Ishikawa (cell line): ENCODE measurements around the gene PRIMA1.

Experiments
- CEBPB ChIP-seq: IDR thresholded peaks from 2 replicates; pipeline ENCODE4 v1.6.1; 2012
- CREB1 ChIP-seq: IDR thresholded peaks from 2 replicates; pipeline ENCODE4 v1.6.1; 2012; ENCODE audit warnings: low read depth
- EGR1 ChIP-seq: IDR thresholded peaks from 2 replicates; pipeline ENCODE4 v1.6.1; 2012
- EP300 ChIP-seq: IDR thresholded peaks from 2 replicates; pipeline ENCODE4 v1.6.1; 2012; ENCODE audit warnings: borderline replicate concordance
- FOXM1 ChIP-seq: IDR thresholded peaks from 2 replicates; pipeline ENCODE4 v1.6.1; 2012; ENCODE audit warnings: low read depth, borderline replicate concordance
- NFIC ChIP-seq: IDR thresholded peaks from 2 replicates; pipeline ENCODE4 v1.6.1; 2012
- RAD21 ChIP-seq: IDR thresholded peaks from 2 replicates; pipeline ENCODE4 v1.6.1; 2012; ENCODE audit warnings: low read depth
- TAF1 ChIP-seq: IDR thresholded peaks from 2 replicates; pipeline ENCODE4 v1.6.1; 2012; ENCODE audit warnings: low read depth, mild to moderate bottlenecking
- TCF12 ChIP-seq: IDR thresholded peaks from 2 replicates; pipeline ENCODE4 v1.6.1; 2012; ENCODE audit warnings: low read depth
- TEAD4 ChIP-seq: IDR thresholded peaks from 2 replicates; pipeline ENCODE4 v1.6.1; 2012
- YY1 ChIP-seq: IDR thresholded peaks from 2 replicates; pipeline ENCODE4 v1.6.1; 2012; ENCODE audit warnings: low read depth
- ZBTB7A ChIP-seq: IDR thresholded peaks from 2 replicates; pipeline ENCODE4 v1.6.1; 2012; ENCODE audit warnings: low read depth
- TF ChIP-seq, protein P1 (sequence below): IDR thresholded peaks from 2 replicates; pipeline ENCODE4 v1.6.1; 2012
- TF ChIP-seq, protein P2 (sequence below): IDR thresholded peaks from 2 replicates; pipeline ENCODE4 v1.6.1; 2012; ENCODE audit warnings: low read depth, mild to moderate bottlenecking
- TF ChIP-seq, protein P3 (sequence below): IDR thresholded peaks from 2 replicates; pipeline ENCODE4 v1.6.1; 2012

PRIMA1 gene, protein sequence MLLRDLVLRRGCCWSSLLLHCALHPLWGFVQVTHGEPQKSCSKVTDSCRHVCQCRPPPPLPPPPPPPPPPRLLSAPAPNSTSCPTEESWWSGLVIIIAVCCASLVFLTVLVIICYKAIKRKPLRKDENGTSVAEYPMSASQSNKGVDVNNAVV

DNA sequence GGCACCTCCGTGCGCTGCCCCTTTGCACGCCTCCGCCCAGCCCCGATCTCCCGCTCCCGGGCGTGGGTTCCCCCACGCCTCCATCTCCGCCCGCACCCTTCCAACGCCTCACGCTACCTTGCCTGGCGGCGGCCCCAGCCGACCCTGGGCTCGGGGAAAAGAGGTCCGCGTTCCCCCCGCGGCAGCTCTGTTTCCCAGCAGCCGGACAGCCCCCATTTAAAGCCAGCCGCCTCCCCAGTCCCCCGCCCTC is at the start of gene PRIMA1:
Gene PRIMA1, minus strand, starts transcription at position 193 of the 250 bp plus-strand sequence. CDS start 767 bp downstream, outside the sequence.
- TF ChIP-seq ZBTB7A (0 out of 2 replicates have a peak, but pooled peaks have one; percentile 49), CREB1 (no peak), YY1 (no peak; the same call in 1 of the 2 replicates)

DNA sequence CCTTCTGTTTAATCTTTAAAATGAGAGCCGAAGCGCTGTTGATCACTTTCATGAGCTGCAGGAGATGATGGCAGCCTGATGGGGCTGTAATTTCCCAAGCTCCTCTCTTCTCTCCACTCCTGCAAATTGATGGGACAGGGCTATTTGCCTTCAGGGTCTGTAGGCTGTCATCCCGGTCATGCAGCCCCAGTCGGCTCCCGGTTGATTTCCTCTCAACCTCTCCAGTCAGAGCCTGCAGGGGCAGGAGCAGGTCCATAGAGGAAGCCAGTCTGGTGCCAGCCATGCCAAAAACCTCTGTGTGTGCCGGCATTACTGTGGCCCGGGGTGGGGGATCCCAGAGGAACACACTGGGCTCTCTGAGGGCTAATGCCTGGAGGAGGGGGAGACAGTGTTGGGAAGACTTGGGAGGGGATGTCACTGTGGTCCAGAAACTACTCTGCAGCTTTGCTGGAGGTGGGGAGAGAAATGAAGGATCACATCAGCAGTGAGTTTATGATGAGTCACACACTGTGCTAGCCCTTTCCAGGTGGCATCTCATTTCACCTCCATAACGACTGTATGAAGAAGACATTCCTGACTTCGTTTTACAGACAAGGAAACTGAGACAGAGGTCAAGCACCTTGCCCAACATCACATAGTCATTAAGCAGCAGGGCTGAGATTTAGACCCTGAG is 46.5 kb upstream of the PRIMA1 start:
- no peak for TF ChIP-seq NFIC
- TF ChIP-seq, protein P1, sequence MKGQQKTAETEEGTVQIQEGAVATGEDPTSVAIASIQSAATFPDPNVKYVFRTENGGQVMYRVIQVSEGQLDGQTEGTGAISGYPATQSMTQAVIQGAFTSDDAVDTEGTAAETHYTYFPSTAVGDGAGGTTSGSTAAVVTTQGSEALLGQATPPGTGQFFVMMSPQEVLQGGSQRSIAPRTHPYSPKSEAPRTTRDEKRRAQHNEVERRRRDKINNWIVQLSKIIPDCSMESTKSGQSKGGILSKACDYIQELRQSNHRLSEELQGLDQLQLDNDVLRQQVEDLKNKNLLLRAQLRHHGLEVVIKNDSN = no peak

DNA sequence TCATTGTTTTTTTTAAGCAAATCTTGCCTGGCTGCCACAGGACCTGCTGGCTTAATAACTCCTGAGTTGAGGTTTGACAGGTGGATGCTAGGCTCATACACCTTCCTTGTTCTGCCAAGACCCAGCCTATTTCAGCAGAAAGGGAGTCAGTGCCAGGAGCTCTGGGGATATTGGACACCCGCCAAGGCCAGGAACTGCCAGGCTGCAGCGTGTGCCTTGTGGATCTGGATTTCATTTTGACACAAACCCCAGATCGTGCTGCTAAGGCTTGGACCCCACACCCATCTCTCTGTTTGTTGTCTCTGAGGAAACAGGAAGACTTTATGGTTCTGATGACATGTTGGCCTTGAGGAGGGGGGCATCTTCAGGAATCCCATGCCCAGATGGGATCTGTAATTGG is 44.4 kb upstream of the PRIMA1 start:
- TF ChIP-seq ZBTB7A = no peak
- TF ChIP-seq TEAD4 = no peak
- TF ChIP-seq, protein P2, sequence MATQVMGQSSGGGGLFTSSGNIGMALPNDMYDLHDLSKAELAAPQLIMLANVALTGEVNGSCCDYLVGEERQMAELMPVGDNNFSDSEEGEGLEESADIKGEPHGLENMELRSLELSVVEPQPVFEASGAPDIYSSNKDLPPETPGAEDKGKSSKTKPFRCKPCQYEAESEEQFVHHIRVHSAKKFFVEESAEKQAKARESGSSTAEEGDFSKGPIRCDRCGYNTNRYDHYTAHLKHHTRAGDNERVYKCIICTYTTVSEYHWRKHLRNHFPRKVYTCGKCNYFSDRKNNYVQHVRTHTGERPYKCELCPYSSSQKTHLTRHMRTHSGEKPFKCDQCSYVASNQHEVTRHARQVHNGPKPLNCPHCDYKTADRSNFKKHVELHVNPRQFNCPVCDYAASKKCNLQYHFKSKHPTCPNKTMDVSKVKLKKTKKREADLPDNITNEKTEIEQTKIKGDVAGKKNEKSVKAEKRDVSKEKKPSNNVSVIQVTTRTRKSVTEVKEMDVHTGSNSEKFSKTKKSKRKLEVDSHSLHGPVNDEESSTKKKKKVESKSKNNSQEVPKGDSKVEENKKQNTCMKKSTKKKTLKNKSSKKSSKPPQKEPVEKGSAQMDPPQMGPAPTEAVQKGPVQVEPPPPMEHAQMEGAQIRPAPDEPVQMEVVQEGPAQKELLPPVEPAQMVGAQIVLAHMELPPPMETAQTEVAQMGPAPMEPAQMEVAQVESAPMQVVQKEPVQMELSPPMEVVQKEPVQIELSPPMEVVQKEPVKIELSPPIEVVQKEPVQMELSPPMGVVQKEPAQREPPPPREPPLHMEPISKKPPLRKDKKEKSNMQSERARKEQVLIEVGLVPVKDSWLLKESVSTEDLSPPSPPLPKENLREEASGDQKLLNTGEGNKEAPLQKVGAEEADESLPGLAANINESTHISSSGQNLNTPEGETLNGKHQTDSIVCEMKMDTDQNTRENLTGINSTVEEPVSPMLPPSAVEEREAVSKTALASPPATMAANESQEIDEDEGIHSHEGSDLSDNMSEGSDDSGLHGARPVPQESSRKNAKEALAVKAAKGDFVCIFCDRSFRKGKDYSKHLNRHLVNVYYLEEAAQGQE = no peak
- TF ChIP-seq NFIC = peak; percentile 78

DNA sequence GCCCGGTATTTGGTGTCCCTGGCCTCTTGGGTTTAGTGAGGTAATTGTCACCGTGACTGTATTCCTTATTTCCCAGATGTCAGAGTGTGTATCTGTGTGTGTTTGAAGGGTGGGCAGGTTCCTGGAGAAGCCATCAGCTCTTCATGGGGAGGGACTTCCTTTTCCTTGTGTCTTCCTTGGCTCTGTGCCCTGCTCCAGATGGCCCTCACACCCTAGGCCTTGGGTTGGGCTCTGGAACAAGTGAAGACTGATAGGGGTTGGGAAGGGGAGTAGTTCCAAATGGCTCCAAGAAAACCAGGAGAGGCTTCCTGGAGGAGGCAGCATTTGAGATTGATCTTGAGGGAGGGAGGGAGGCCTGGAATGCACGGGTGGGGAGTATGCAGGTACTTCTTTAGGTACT is 43.8 kb upstream of the PRIMA1 start:
- no peak for TF ChIP-seq EP300
- TF ChIP-seq, protein P1 = no peak

DNA sequence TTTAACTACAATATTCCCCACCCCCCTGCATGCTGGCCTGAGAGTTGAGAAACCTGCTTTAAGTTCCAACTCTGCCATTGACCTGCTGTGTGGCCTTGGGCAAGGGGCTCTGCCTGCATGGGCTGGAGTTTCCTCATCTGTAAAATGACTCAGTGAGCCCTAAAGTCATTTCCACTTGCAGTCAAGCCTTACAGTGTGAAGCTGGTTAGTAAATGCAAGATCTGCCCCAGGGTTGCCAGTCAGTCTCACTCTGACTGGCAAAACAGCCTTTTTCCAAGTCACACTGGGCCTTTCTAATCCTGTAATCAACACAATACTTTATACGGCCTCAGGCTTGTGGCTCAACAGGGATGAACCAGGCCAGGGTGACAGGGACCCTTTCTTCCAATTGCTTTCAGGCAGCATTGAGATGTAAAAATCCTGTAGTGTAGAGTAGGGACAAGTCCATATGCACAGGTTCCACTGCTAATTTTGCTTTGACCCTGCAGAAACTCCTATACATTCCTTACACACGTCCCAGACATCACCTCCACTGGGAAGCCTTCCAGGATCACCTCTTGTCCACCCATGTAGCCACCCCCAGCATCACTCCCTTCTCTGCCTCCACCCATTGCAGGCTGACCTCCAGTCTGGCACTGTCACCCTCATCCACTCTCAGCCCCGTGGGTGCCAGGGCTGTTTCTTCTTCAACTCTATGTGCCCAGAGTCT is 42.6 kb upstream of the PRIMA1 start:
- TF ChIP-seq RAD21 (no peak), ZBTB7A (no peak), YY1 (no peak), CEBPB (no peak)

DNA sequence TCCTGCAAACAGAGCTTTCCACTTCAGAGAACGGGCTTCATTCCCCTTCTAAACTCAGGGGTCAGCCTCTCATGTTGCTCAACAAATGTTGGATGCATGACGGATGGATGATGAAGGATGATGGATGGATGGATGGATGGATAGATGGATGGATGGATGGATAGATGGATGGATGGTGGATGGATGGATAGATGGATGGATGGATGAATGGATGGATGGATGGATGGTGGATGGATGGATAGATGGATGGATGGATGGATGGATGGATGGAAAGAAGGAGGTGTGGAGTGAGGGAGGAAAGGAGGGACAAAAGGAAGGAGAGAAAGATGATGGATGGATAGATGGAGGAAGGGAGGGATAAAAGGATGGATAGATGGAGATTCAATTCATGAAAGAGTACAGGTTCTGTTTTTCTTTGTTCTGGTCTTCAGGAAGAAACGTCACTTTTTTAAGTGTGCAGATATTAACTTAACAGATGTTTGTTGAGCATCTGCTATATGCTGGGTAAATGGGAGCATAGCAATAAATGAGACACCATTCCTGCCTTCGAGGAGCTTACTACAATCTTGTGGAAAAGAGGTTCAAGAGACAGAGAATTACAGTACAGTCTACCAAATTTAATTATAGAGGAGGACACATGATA is 41.7 kb upstream of the PRIMA1 start:
- no peak for TF ChIP-seq EGR1
- TF ChIP-seq NFIC = no peak
- TF ChIP-seq, protein P2 = no peak
- TF ChIP-seq, protein P1 = no peak
- TF ChIP-seq, protein P3, sequence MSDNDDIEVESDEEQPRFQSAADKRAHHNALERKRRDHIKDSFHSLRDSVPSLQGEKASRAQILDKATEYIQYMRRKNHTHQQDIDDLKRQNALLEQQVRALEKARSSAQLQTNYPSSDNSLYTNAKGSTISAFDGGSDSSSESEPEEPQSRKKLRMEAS = no peak
- TF ChIP-seq CEBPB = no peak
- TF ChIP-seq FOXM1 = no peak
- TF ChIP-seq TEAD4 = no peak
- no peak for TF ChIP-seq TCF12
- no peak for TF ChIP-seq ZBTB7A
- TF ChIP-seq TAF1 = no peak

DNA sequence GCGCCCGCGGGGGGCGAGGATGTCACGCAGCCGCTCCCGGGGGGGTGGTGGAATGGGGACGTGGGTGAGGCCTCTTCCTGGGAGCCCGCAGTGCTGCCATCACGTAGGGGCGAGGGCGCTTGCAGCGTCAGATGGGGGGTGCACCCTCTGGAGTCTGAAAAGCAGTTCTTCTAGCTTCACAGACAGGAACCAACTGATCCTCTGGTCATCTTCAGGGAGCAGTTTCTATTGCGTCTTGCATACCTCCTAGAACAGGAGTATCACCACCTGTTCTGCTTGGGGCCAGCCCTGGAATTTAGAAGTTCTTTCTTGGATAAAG is 36.9 kb upstream of the PRIMA1 start:
- TF ChIP-seq EGR1 (no peak; the same call in 1 of the 2 replicates), FOXM1 (peak; percentile 54; the same call in 1 of the 2 replicates), ZBTB7A (no peak), NFIC (0 out of 2 replicates have a peak, but pooled peaks have one; percentile 17), TAF1 (no peak), TCF12 (no peak), RAD21 (no peak)
- TF ChIP-seq, protein P3 = no peak
- TF ChIP-seq, protein P2 = no peak
